Liver (tissue), 9 donors: ENCODE results near the gene FBXO39. TPM values are rescaled to one million over a fixed set of nuclear protein-coding genes. Genes with fewer than 3 reads are reported as not detected.

Experiments
- DNase-seq: peaks from one replicate; pipeline ENCODE4 v3.0.0-alpha.2; 2017; ENCODE audit warnings: low spot score
- H3K27ac ChIP-seq, 2 donors: one replicate each; pipeline ENCODE4 v1.7.0; 2013; ENCODE audit warnings: inconsistent platforms in 2 of 2, low read length in 2 of 2, control low read depth in 1 of 2, low read depth in 1 of 2, mild to moderate bottlenecking in 1 of 2
- H3K27me3 ChIP-seq, 4 donors: one replicate each; pipeline versions ENCODE4 v1.6.1 to v1.7.0; 2013; ENCODE audit warnings: low read length in 3 of 4, inconsistent platforms in 1 of 4, mild to moderate bottlenecking in 1 of 4, moderate library complexity in 1 of 4; ENCODE audit not compliant: control insufficient read depth in 4 of 4, insufficient read depth in 4 of 4
- H3K36me3 ChIP-seq, 4 donors: one replicate each; pipeline versions ENCODE4 v1.6.1 to v1.7.0; 2013; ENCODE audit warnings: low read length in 3 of 4, mild to moderate bottlenecking in 3 of 4, low read depth in 1 of 4, moderate library complexity in 1 of 4; ENCODE audit not compliant: control insufficient read depth in 4 of 4, insufficient read depth in 3 of 4
- H3K4me1 ChIP-seq, 4 donors: one replicate each; pipeline versions ENCODE4 v1.6.1 to v1.7.0; 2013; ENCODE audit warnings: low read length in 3 of 4, mild to moderate bottlenecking in 3 of 4, moderate library complexity in 1 of 4; ENCODE audit not compliant: control insufficient read depth in 4 of 4, insufficient read depth in 4 of 4
- H3K4me3 ChIP-seq, 3 donors: one replicate each; pipeline versions ENCODE4 v1.6.1 to v1.7.0; 2013; ENCODE audit warnings: low read length in 3 of 3, control low read depth in 1 of 3, low read depth in 1 of 3, mild to moderate bottlenecking in 1 of 3
- H3K9ac ChIP-seq, 2 donors: one replicate each; pipeline ENCODE4 v1.7.0; 2013; ENCODE audit warnings: low read length in 2 of 2, mild to moderate bottlenecking in 2 of 2, moderate library complexity in 2 of 2, control low read depth in 1 of 2, low read depth in 1 of 2
- H3K9me3 ChIP-seq, 4 donors: one replicate each; pipeline versions ENCODE4 v1.6.1 to v1.7.0; 2013; ENCODE audit warnings: low read length in 3 of 4; ENCODE audit not compliant: control insufficient read depth in 4 of 4
- ATF3 ChIP-seq: IDR thresholded peaks from 2 replicates; pipeline ENCODE4 v1.6.1; 2016; ENCODE audit warnings: antibody characterized with exemption
- CTCF ChIP-seq: fragments of 150-350 bp; IDR thresholded peaks from 2 replicates; pipeline ENCODE4 v1.5.1; 2017; ENCODE audit warnings: improper control_type of control experiment, low read depth, low read length; ENCODE audit not compliant: missing input control
- EGR1 ChIP-seq, 2 donors: IDR thresholded peaks; 2 replicates each; pipeline ENCODE4 v1.6.1; 2016 to 2018; ENCODE audit warnings: antibody characterized with exemption in 2 of 2, low read depth in 2 of 2
- FOXA1 ChIP-seq: IDR thresholded peaks from 2 replicates; pipeline ENCODE4 v1.6.1; 2016; ENCODE audit warnings: antibody characterized with exemption
- FOXA2 ChIP-seq: IDR thresholded peaks from 2 replicates; pipeline ENCODE4 v1.6.1; 2016; ENCODE audit warnings: antibody characterized with exemption
- GABPA ChIP-seq, 2 donors: IDR thresholded peaks in 1 of 2; conservative IDR thresholded peaks in 1 of 2; 2 replicates each; pipeline ENCODE4 v1.6.1; 2016; ENCODE audit warnings: antibody characterized with exemption in 2 of 2, mild to moderate bottlenecking in 1 of 2, moderate library complexity in 1 of 2
- HNF4A ChIP-seq, 2 donors: conservative IDR thresholded peaks; 2 replicates each; pipeline ENCODE4 v1.6.1; 2016; ENCODE audit warnings: antibody characterized with exemption in 2 of 2, mild to moderate bottlenecking in 2 of 2
- JUND ChIP-seq, 2 donors: IDR thresholded peaks; 2 replicates each; pipeline ENCODE4 v1.6.1; 2016; ENCODE audit warnings: antibody characterized with exemption in 2 of 2
- NR2F2 ChIP-seq: IDR thresholded peaks from 2 replicates; pipeline ENCODE4 v1.6.1; 2016; ENCODE audit warnings: antibody characterized with exemption
- RAD21 ChIP-seq, 2 donors: IDR thresholded peaks; 2 replicates each; pipeline ENCODE4 v1.6.1; 2016; ENCODE audit warnings: antibody characterized with exemption in 2 of 2, mild to moderate bottlenecking in 2 of 2
- REST ChIP-seq: IDR thresholded peaks from 2 replicates; pipeline ENCODE4 v1.6.1; 2016; ENCODE audit warnings: antibody characterized with exemption, mild to moderate bottlenecking
- RXRA ChIP-seq, 2 donors: IDR thresholded peaks; 2 replicates each; pipeline ENCODE4 v1.6.1; 2017 to 2018; ENCODE audit warnings: antibody characterized with exemption in 2 of 2, mild to moderate bottlenecking in 1 of 2
- SP1 ChIP-seq: IDR thresholded peaks from 2 replicates; pipeline ENCODE4 v1.6.1; 2018; ENCODE audit warnings: antibody characterized with exemption, mild to moderate bottlenecking
- TAF1 ChIP-seq: conservative IDR thresholded peaks from 2 replicates; pipeline ENCODE4 v1.6.1; 2016; ENCODE audit warnings: antibody characterized with exemption, mild to moderate bottlenecking
- YY1 ChIP-seq: IDR thresholded peaks from 2 replicates; pipeline ENCODE4 v1.6.1; 2016; ENCODE audit warnings: antibody characterized with exemption, mild to moderate bottlenecking
- ZBTB33 ChIP-seq: IDR thresholded peaks from 2 replicates; pipeline ENCODE4 v1.6.1; 2016; ENCODE audit warnings: antibody characterized with exemption
- WGBS: extraction: QIAGEN DNeasy Blood & Tissue Kit; methylation state at CpG from one replicate; pipeline ENCODE4 v1.1.7; 2013; 5-methylcytosine and 5-hydroxymethylcytosine counted together
- polyA plus RNA-seq, 2 donors: library from polyadenylated mRNA; stranded (reverse) in 1 of 2; unstranded in 1 of 2; fragments of 200-250 nt in 1 of 2; fragments of >200 nt in 1 of 2; fragmentation: Nextera tagmentation in 1 of 2; extraction: Ambion mirVana in 1 of 2; gene quantifications; one replicate each; pipeline versions ENCODE4 v1.2.1 to v1.2.3, GENCODE V29; 2013 to 2015
- total RNA-seq, 2 donors: library from RNA; depleted of rRNA; stranded (reverse); fragments of >200 nt; gene quantifications; one replicate each; pipeline ENCODE4 v1.2.3, GENCODE V29; 2014
- donor health status: healthy.
- donor health status: healthy.
- donor health status: healthy.
- donor health status: healthy.
- donor health status: healthy.

FBXO39 gene
- total and polyA plus RNA-seq, 4 donors, result 0.05 to 0.67 (median 0.20) TPM

GRCh38 chr17:6787081-6787693, 11.2 kb downstream of the FBXO39 start:
- Histone ChIP-seq H3K27ac (no peak overlapping the region), H3K9ac (no peak overlapping the region), H3K4me3 (no peak overlapping the region), H3K36me3 (no peaks in the 10 kb centered on the region), H3K4me1 (no peaks in the 10 kb centered on the region), H3K27me3 (no peaks in the 10 kb centered on the region), H3K9me3 (peaks cover 0 to 8% (median 0%) of the 10 kb centered on the region in 4 donors)
- no peak for DNase-seq
- TF ChIP-seq ZBTB33, result no peak
- TF ChIP-seq RAD21 (IDR thresholded peaks at IDR 0.05), result no peak
- no peak for TF ChIP-seq EGR1 (IDR thresholded peaks at IDR 0.05; ENCODE audit: low read depth in 2 of 2)
- 47% methylated on average over 10 of the region's 10 CpGs for WGBS

- 85% methylated on average over 4 of the region's 4 CpGs for WGBS
- Histone ChIP-seq H3K4me3 (no peak overlapping the region), H3K9me3 (peaks cover 0 to under 1% (median 0%) of the 10 kb centered on the region in 4 donors), H3K27ac (no peak overlapping the region), H3K36me3 (no peaks in the 10 kb centered on the region), H3K27me3 (no peaks in the 10 kb centered on the region), H3K9ac (no peak overlapping the region), H3K4me1 (no peaks in the 10 kb centered on the region)
- no peak for DNase-seq
- no peak for TF ChIP-seq REST
- no peak for TF ChIP-seq FOXA2
- TF ChIP-seq TAF1, result no peak
- no peak for TF ChIP-seq ZBTB33
- TF ChIP-seq ATF3, result no peak
- no peak for TF ChIP-seq CTCF
- TF ChIP-seq FOXA1, result no peak
- TF ChIP-seq NR2F2, result no peak
- TF ChIP-seq HNF4A (conservative IDR thresholded peaks at IDR 0.05), result no peak
- TF ChIP-seq JUND (IDR thresholded peaks at IDR 0.05), result no peak
- TF ChIP-seq GABPA (IDR thresholded peaks at IDR 0.05 in 1 of 2, conservative IDR thresholded peaks at IDR 0.05 in 1 of 2), result no peak
- TF ChIP-seq SP1, result no peak
- no peak for TF ChIP-seq RAD21 (IDR thresholded peaks at IDR 0.05)
- no peak for TF ChIP-seq RXRA (IDR thresholded peaks at IDR 0.05)
- TF ChIP-seq YY1, result no peak
Measured at GRCh38 chr17:6789146-6789545, 13.1 kb downstream of the FBXO39 start.
